GM23338 (cell line): ENCODE results near the gene TNNT3. TPM values are rescaled to one million over a fixed set of nuclear protein-coding genes. Genes with fewer than 3 reads are reported as not detected.

Experiments
- ATAC-seq: fragments of 200-7000 bp; cut with Tn5 transposase; 3 replicates; pipeline ENCODE4 v1.9.1; 2020
- DNase-seq: peaks from one replicate; pipeline ENCODE4 v3.0.0-alpha.2; 2015; ENCODE audit warnings: low spot score
- H2AFZ ChIP-seq: fragments of 200-600 bp; sonication (generic); 2 replicates; pipeline ENCODE4 v1.8.0; 2016; ENCODE audit warnings: antibody characterized with exemption, mild to moderate bottlenecking, moderate library complexity
- H3F3A ChIP-seq: fragments of 200-600 bp; sonication (generic); replicated peaks from 2 replicates; pipeline ENCODE4 v1.8.0; 2017; ENCODE audit warnings: antibody characterized with exemption, mixed run types, low read depth
- H3K27ac ChIP-seq: fragments of 200-600 bp; sonication (generic); 2 replicates; pipeline ENCODE4 v1.6.1; 2016; ENCODE audit warnings: low read depth
- H3K27me3 ChIP-seq: fragments of 200-600 bp; sonication (generic); 2 replicates; pipeline ENCODE4 v1.8.0; 2016; ENCODE audit warnings: mild to moderate bottlenecking, mixed run types, moderate library complexity; ENCODE audit not compliant: insufficient read depth
- H3K36me3 ChIP-seq: fragments of 200-600 bp; sonication (generic); 2 replicates; pipeline ENCODE4 v1.8.0; 2016; ENCODE audit warnings: mild to moderate bottlenecking; ENCODE audit not compliant: insufficient read depth
- H3K4me1 ChIP-seq: fragments of 200-600 bp; sonication (generic); 2 replicates; pipeline ENCODE4 v1.8.0; 2016; ENCODE audit warnings: mild to moderate bottlenecking, moderate library complexity; ENCODE audit not compliant: insufficient read depth
- H3K4me2 ChIP-seq: fragments of 200-600 bp; sonication (generic); 2 replicates; pipeline ENCODE4 v1.7.1; 2017; ENCODE audit warnings: mixed run types
- H3K4me3 ChIP-seq: fragments of 200-600 bp; sonication (generic); 2 replicates; pipeline ENCODE4 v1.6.1; 2016; ENCODE audit warnings: mixed run types
- H3K79me2 ChIP-seq: fragments of 200-600 bp; sonication (generic); replicated peaks from 2 replicates; pipeline ENCODE4 v1.8.0; 2017; ENCODE audit warnings: mild to moderate bottlenecking; ENCODE audit not compliant: insufficient read depth
- H3K9me2 ChIP-seq: fragments of 200-600 bp; sonication (generic); 2 replicates; pipeline ENCODE4 v1.8.0; 2017; ENCODE audit not compliant: insufficient read depth
- H4K20me1 ChIP-seq: fragments of 200-600 bp; sonication (generic); replicated peaks from 2 replicates; pipeline ENCODE4 v1.8.0; 2017; ENCODE audit warnings: mild to moderate bottlenecking; ENCODE audit not compliant: insufficient read depth
- H3K27ac Mint-ChIP-seq: 2 replicates; pipeline ENCODE4 v1.8.0; 2020; ENCODE audit warnings: inconsistent platforms, mild to moderate bottlenecking, moderate library complexity, mixed read lengths
- H3K27me3 Mint-ChIP-seq: 3 replicates; pipeline ENCODE4 v1.8.0; 2022; ENCODE audit warnings: low read depth, mild to moderate bottlenecking, moderate library complexity, mixed read lengths, inconsistent platforms; ENCODE audit not compliant: insufficient read depth, poor library complexity
- H3K36me3 Mint-ChIP-seq: 3 replicates; pipeline ENCODE4 v1.8.0; 2021; ENCODE audit warnings: low read depth, mild to moderate bottlenecking, inconsistent platforms, moderate library complexity, mixed read lengths
- H3K4me1 Mint-ChIP-seq: 3 replicates; pipeline ENCODE4 v1.8.0; 2020; ENCODE audit warnings: mild to moderate bottlenecking, inconsistent platforms, mixed read lengths
- H3K4me3 Mint-ChIP-seq: 3 replicates; pipeline ENCODE4 v1.8.0; 2021; ENCODE audit warnings: moderate library complexity, mild to moderate bottlenecking, inconsistent platforms, mixed read lengths
- H3K9me3 Mint-ChIP-seq: 3 replicates; pipeline ENCODE4 v1.8.0; 2020; ENCODE audit warnings: moderate library complexity, mild to moderate bottlenecking, inconsistent platforms, mixed read lengths
- CREB1 ChIP-seq: fragments of 250-450 bp; sonication (Bioruptor Pico); IDR thresholded peaks from 2 replicates; pipeline ENCODE4 v1.5.0; 2020; ENCODE audit warnings: low read depth, mild to moderate bottlenecking, moderate library complexity
- EZH2 ChIP-seq: fragments of 200-600 bp; sonication (generic); IDR thresholded peaks from one replicate; pipeline ENCODE4 v1.8.0; 2017; ENCODE audit warnings: antibody characterized with exemption, mild to moderate bottlenecking, low read depth; ENCODE audit not compliant: unreplicated experiment
- EZH2phosphoT487 ChIP-seq: fragments of 200-600 bp; sonication (generic); IDR thresholded peaks from one replicate; pipeline ENCODE4 v1.8.1; 2018; ENCODE audit warnings: antibody characterized with exemption; ENCODE audit not compliant: unreplicated experiment
- JUNB ChIP-seq: IDR thresholded peaks from one replicate; pipeline ENCODE4 v1.6.1; 2016; ENCODE audit warnings: antibody characterized with exemption; ENCODE audit not compliant: unreplicated experiment
- NANOG ChIP-seq: IDR thresholded peaks from 2 replicates; pipeline ENCODE4 v1.6.1; 2016; ENCODE audit warnings: antibody characterized with exemption, borderline replicate concordance
- POLR2AphosphoS5 ChIP-seq: IDR thresholded peaks from 2 replicates; pipeline ENCODE4 v1.6.1; 2016; ENCODE audit warnings: antibody characterized with exemption, low read depth
- polyA plus RNA-seq: library from polyadenylated mRNA; unstranded; fragments of >200 nt; fragmentation: Nextera tagmentation; extraction: Ambion mirVana; gene quantifications from 2 replicates; pipeline ENCODE4 v1.2.1, GENCODE V29; 2016
- total RNA-seq: library from RNA; depleted of rRNA; stranded (reverse); fragments of >200 nt; shearing (Covaris generic); gene quantifications from 2 replicates; pipeline ENCODE4 v1.2.3, GENCODE V29; 2014
- TF ChIP-seq, protein P1 (sequence below): fragments of 250-450 bp; sonication (Bioruptor Pico); IDR thresholded peaks from 2 replicates; pipeline ENCODE4 v1.5.0; 2020; ENCODE audit warnings: mild to moderate bottlenecking, moderate library complexity
- TF ChIP-seq, protein P2 (sequence below): IDR thresholded peaks from 2 replicates; pipeline ENCODE4 v1.6.1; 2016; ENCODE audit warnings: antibody characterized with exemption

TNNT3 gene
- total and polyA plus RNA-seq, 2 experiments from 2014 or later: not detected

DNA sequence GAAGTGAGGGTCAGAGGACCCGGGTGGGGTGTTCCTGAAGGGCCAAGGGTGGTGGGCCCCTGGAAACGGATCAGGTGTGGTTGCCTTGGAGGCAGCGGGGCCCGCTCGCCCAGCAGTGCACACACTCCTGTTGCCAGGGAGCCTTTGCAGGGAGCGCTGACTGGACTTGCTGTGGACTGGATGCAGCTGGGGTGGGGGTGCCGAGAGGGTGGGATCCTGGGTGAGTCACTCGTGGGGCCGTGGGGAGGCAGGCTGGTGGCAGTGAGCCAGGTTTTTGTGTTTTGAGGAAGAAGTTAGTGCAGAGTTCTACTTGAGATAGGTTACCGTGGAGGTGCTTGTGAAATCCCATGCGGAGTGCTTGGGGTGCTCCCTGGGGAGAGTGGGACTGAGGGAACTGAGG lies 28.9 kb downstream of the TNNT3 start:
- H3F3A ChIP-seq: no peaks in the 10 kb centered on the region
- Mint-ChIP-seq H3K36me3 (no peaks in the 10 kb centered on the region), H3K9me3 (no peaks in the 10 kb centered on the region), H3K27ac (no peak overlapping the region), H3K4me3 (no peak overlapping the region), H3K4me1 (peaks cover 3% of the 10 kb centered on the region; the same call in 2 of the 3 replicates), H3K27me3 (peaks cover 2% of the 10 kb centered on the region)
- no peaks in the 10 kb centered on the region for H3K4me1 ChIP-seq
- no peaks in the 10 kb centered on the region for H4K20me1 ChIP-seq
- no peak overlapping the region for H3K4me2 ChIP-seq
- no peak overlapping the region for H2AFZ ChIP-seq
- ATAC-seq: no peak
- H3K4me3 ChIP-seq: no peak overlapping the region
- TF ChIP-seq NANOG (no peak), POLR2AphosphoS5 (no peak)
- TF ChIP-seq, protein P1, sequence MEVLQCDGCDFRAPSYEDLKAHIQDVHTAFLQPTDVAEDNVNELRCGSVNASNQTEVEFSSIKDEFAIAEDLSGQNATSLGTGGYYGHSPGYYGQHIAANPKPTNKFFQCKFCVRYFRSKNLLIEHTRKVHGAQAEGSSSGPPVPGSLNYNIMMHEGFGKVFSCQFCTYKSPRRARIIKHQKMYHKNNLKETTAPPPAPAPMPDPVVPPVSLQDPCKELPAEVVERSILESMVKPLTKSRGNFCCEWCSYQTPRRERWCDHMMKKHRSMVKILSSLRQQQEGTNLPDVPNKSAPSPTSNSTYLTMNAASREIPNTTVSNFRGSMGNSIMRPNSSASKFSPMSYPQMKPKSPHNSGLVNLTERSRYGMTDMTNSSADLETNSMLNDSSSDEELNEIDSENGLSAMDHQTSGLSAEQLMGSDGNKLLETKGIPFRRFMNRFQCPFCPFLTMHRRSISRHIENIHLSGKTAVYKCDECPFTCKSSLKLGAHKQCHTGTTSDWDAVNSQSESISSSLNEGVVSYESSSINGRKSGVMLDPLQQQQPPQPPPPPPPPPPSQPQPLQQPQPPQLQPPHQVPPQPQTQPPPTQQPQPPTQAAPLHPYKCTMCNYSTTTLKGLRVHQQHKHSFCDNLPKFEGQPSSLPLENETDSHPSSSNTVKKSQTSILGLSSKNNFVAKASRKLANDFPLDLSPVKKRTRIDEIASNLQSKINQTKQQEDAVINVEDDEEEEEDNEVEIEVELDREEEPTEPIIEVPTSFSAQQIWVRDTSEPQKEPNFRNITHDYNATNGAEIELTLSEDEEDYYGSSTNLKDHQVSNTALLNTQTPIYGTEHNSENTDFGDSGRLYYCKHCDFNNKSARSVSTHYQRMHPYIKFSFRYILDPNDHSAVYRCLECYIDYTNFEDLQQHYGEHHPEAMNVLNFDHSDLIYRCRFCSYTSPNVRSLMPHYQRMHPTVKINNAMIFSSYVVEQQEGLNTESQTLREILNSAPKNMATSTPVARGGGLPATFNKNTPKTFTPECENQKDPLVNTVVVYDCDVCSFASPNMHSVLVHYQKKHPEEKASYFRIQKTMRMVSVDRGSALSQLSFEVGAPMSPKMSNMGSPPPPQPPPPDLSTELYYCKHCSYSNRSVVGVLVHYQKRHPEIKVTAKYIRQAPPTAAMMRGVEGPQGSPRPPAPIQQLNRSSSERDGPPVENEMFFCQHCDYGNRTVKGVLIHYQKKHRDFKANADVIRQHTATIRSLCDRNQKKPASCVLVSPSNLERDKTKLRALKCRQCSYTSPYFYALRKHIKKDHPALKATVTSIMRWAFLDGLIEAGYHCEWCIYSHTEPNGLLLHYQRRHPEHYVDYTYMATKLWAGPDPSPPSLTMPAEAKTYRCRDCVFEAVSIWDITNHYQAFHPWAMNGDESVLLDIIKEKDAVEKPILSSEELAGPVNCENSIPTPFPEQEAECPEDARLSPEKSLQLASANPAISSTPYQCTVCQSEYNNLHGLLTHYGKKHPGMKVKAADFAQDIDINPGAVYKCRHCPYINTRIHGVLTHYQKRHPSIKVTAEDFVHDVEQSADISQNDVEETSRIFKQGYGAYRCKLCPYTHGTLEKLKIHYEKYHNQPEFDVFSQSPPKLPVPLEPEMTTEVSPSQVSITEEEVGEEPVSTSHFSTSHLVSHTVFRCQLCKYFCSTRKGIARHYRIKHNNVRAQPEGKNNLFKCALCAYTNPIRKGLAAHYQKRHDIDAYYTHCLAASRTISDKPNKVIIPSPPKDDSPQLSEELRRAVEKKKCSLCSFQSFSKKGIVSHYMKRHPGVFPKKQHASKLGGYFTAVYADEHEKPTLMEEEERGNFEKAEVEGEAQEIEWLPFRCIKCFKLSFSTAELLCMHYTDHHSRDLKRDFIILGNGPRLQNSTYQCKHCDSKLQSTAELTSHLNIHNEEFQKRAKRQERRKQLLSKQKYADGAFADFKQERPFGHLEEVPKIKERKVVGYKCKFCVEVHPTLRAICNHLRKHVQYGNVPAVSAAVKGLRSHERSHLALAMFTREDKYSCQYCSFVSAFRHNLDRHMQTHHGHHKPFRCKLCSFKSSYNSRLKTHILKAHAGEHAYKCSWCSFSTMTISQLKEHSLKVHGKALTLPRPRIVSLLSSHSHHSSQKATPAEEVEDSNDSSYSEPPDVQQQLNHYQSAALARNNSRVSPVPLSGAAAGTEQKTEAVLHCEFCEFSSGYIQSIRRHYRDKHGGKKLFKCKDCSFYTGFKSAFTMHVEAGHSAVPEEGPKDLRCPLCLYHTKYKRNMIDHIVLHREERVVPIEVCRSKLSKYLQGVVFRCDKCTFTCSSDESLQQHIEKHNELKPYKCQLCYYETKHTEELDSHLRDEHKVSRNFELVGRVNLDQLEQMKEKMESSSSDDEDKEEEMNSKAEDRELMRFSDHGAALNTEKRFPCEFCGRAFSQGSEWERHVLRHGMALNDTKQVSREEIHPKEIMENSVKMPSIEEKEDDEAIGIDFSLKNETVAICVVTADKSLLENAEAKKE (CRISPR knock-in tag): no peak
- no peaks in the 10 kb centered on the region for H3K9me2 ChIP-seq
- no peaks in the 10 kb centered on the region for H3K36me3 ChIP-seq
- H3K27me3 ChIP-seq: no peaks in the 10 kb centered on the region
- H3K79me2 ChIP-seq: no peaks in the 10 kb centered on the region
- no peak for DNase-seq
- no peak overlapping the region for H3K27ac ChIP-seq

DNA sequence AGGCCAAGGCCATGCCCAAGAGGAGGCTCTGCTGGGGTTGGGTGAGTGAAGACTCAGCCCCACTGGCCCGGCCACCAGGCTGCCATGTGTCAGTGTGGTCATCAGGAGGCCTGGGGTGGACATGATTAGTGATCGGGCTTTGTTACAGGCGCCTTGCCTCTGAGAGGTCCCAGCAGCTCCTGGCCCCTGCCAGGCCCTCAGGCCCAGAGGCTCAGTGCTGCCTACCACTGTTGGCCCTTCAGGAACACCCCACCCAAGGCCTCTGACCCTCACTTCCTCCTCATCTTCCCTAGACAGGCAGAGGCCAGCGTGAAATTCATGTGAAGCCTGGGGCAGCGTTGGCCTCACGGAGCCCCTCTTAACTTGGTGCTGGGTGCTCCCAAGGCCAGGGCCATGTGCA lies 29.8 kb downstream of the TNNT3 start:
- Mint-ChIP-seq H3K36me3 (no peaks in the 10 kb centered on the region), H3K27ac (no peak overlapping the region), H3K9me3 (no peaks in the 10 kb centered on the region), H3K4me3 (no peak overlapping the region), H3K27me3 (no peaks in the 10 kb centered on the region), H3K4me1 (no peaks in the 10 kb centered on the region)
- Histone ChIP-seq H3K27ac (no peak overlapping the region), H3K4me2 (no peak overlapping the region), H3K27me3 (no peaks in the 10 kb centered on the region), H3K36me3 (no peaks in the 10 kb centered on the region), H3K4me1 (no peaks in the 10 kb centered on the region), H3F3A (no peaks in the 10 kb centered on the region), H4K20me1 (no peaks in the 10 kb centered on the region), H3K9me2 (no peaks in the 10 kb centered on the region), H3K79me2 (no peaks in the 10 kb centered on the region), H3K4me3 (no peak overlapping the region), H2AFZ (no peak overlapping the region)
- ATAC-seq (no peak), DNase-seq (no peak)
- TF ChIP-seq JUNB (no peak), POLR2AphosphoS5 (no peak), NANOG (no peak), CREB1 (CRISPR knock-in tag) (no peak), EZH2phosphoT487 (no peak), EZH2 (no peak)
- TF ChIP-seq, protein P2, sequence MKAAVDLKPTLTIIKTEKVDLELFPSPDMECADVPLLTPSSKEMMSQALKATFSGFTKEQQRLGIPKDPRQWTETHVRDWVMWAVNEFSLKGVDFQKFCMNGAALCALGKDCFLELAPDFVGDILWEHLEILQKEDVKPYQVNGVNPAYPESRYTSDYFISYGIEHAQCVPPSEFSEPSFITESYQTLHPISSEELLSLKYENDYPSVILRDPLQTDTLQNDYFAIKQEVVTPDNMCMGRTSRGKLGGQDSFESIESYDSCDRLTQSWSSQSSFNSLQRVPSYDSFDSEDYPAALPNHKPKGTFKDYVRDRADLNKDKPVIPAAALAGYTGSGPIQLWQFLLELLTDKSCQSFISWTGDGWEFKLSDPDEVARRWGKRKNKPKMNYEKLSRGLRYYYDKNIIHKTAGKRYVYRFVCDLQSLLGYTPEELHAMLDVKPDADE: no peak
